H1 (cell line): ENCODE data around the gene ACSL6. TPM values are rescaled to one million over a fixed set of nuclear protein-coding genes. Genes with fewer than 3 reads are reported as not detected.

Source experiments
- CTCF ChIA-PET: fragments of 300-600 bp; sonication (Branson Sonifier 250); formaldehyde crosslinking; loops from one replicate; lab custom pipeline; 2021; ENCODE audit not compliant: partially characterized antibody; lab: Charles Lee
- POLR2A ChIA-PET: fragments of 300-600 bp; sonication (Branson Sonifier 250); formaldehyde crosslinking; loops from one replicate; lab custom pipeline; 2021; ENCODE audit warnings: inconsistent platforms; ENCODE audit not compliant: partially characterized antibody; lab: Charles Lee
- DNase-seq, 2 experiments: peaks; one replicate each; pipeline versions ENCODE4 v3.0.0 to v3.0.0-alpha.2; 2010 to 2022; ENCODE audit warnings: low spot score in 2 of 2, low read depth in 1 of 2, mixed read lengths in 1 of 2
- FAIRE-seq: peaks from 2 replicates; lab custom pipeline; 2011; peaks lifted over from hg19 to GRCh38; lab: Jason Lieb, UNC
- H2AFZ ChIP-seq: 2 replicates; pipeline ENCODE4 v1.8.1; 2012; ENCODE audit warnings: low read length, inconsistent platforms
- H2AK5ac ChIP-seq: 2 replicates; pipeline ENCODE4 v1.6.1; 2013; ENCODE audit warnings: low read depth, low read length
- H2BK120ac ChIP-seq: replicated peaks from 2 replicates; pipeline ENCODE3; 2013; ENCODE audit warnings: low read depth, low read length, inconsistent platforms
- H2BK12ac ChIP-seq: 2 replicates; pipeline ENCODE4 v1.6.1; 2013; ENCODE audit warnings: low read depth, low read length
- H2BK15ac ChIP-seq: 2 replicates; pipeline ENCODE4 v1.6.1; 2013; ENCODE audit warnings: low read length
- H2BK20ac ChIP-seq: 2 replicates; pipeline ENCODE4 v1.6.1; 2013; ENCODE audit warnings: low read length
- H2BK5ac ChIP-seq: 2 replicates; pipeline ENCODE4 v1.6.1; 2013; ENCODE audit warnings: low read depth, low read length
- H3K14ac ChIP-seq: 2 replicates; pipeline ENCODE4 v1.6.1; 2013; ENCODE audit warnings: inconsistent platforms; ENCODE audit not compliant: insufficient read length
- H3K18ac ChIP-seq: 2 replicates; pipeline ENCODE4 v1.6.1; 2013; ENCODE audit warnings: low read length; ENCODE audit errors: extremely low read depth
- H3K23ac ChIP-seq: 2 replicates; pipeline ENCODE4 v1.6.1; 2013; ENCODE audit warnings: inconsistent platforms; ENCODE audit not compliant: insufficient read length
- H3K23me2 ChIP-seq: 2 replicates; pipeline ENCODE4 v1.6.1; 2013; ENCODE audit warnings: low read depth, low read length
- H3K27ac ChIP-seq: 2 replicates; pipeline ENCODE4 v1.6.1; 2011; ENCODE audit warnings: low read depth, low read length, inconsistent platforms
- H3K27me3 ChIP-seq, 4 experiments: replicated peaks in 1 of 4; 1 replicate in 1 of 4; 2 replicates in 3 of 4; pipeline versions ENCODE4 v1.6.1 to v1.8.1; 2011 to 2013; ENCODE audit warnings: low read length in 3 of 4, mild to moderate bottlenecking in 3 of 4, inconsistent platforms in 2 of 4, mixed read lengths in 2 of 4, moderate library complexity in 1 of 4; ENCODE audit not compliant: control insufficient read depth in 3 of 4, insufficient read depth in 3 of 4; ENCODE audit errors: extremely low read depth in 1 of 4
- H3K36me3 ChIP-seq, 4 experiments: 2 replicates each; pipeline versions ENCODE4 v1.6.1 to v1.8.1; 2011 to 2013; ENCODE audit warnings: mild to moderate bottlenecking in 4 of 4, low read length in 3 of 4, moderate library complexity in 2 of 4, control low read depth in 1 of 4, inconsistent platforms in 1 of 4; ENCODE audit not compliant: insufficient read depth in 4 of 4, control insufficient read depth in 2 of 4
- H3K4ac ChIP-seq: replicated peaks from 2 replicates; pipeline ENCODE3; 2013; ENCODE audit warnings: low read length, low read depth, mixed read lengths, inconsistent platforms; ENCODE audit not compliant: insufficient read length
- H3K4me1 ChIP-seq, 4 experiments: replicated peaks in 1 of 4; 1 replicate in 1 of 4; 2 replicates in 3 of 4; pipeline versions ENCODE4 v1.6.1 to v1.8.1; 2011 to 2013; ENCODE audit warnings: low read length in 3 of 4, inconsistent platforms in 2 of 4, mixed read lengths in 1 of 4; ENCODE audit not compliant: insufficient read depth in 4 of 4, control insufficient read depth in 3 of 4
- H3K4me2 ChIP-seq, 2 experiments: 2 replicates each; pipeline versions ENCODE4 v1.6.1 to v1.8.1; 2011 to 2013; ENCODE audit warnings: low read depth in 2 of 2, low read length in 2 of 2, control low read depth in 1 of 2, inconsistent platforms in 1 of 2, mild to moderate bottlenecking in 1 of 2; ENCODE audit not compliant: insufficient read depth in 1 of 2
- H3K4me3 ChIP-seq, 4 experiments: fragments of 200-600, 300-600 bp in 1 of 4; sonication (generic), shearing (Covaris generic), sonication (Bioruptor Twin) in 1 of 4; 2 replicates each; pipeline versions ENCODE4 v1.5.1 to v1.8.1; 2011 to 2016; ENCODE audit warnings: low read length in 4 of 4, low read depth in 3 of 4, control low read depth in 2 of 4, inconsistent platforms in 2 of 4, mild to moderate bottlenecking in 2 of 4, mixed read lengths in 1 of 4, moderate library complexity in 1 of 4; ENCODE audit not compliant: insufficient read depth in 2 of 4; ENCODE audit errors: extremely low read depth in 1 of 4
- H3K56ac ChIP-seq: replicated peaks from 2 replicates; pipeline ENCODE3; 2013; ENCODE audit warnings: low read depth, mild to moderate bottlenecking, mixed read lengths, low read length, inconsistent platforms; ENCODE audit not compliant: insufficient read length
- H3K79me1 ChIP-seq: 2 replicates; pipeline ENCODE4 v1.6.1; 2013; ENCODE audit warnings: low read depth, low read length, control low read depth
- H3K79me2 ChIP-seq, 2 experiments: 2 replicates each; pipeline versions ENCODE4 v1.6.1 to v1.8.1; 2012 to 2013; ENCODE audit warnings: low read length in 2 of 2, mild to moderate bottlenecking in 2 of 2, inconsistent platforms in 1 of 2; ENCODE audit not compliant: insufficient read depth in 2 of 2, control insufficient read depth in 1 of 2
- H3K9ac ChIP-seq, 4 experiments: replicated peaks in 1 of 4; 1 replicate in 1 of 4; 2 replicates in 3 of 4; pipeline versions ENCODE4 v1.6.1 to v1.8.1; 2011 to 2013; ENCODE audit warnings: low read depth in 3 of 4, low read length in 3 of 4, control low read depth in 2 of 4, mild to moderate bottlenecking in 2 of 4, moderate library complexity in 2 of 4, inconsistent platforms in 1 of 4; ENCODE audit errors: extremely low read depth in 1 of 4
- H3K9me3 ChIP-seq, 2 experiments: 2 replicates each; pipeline versions ENCODE4 v1.6.1 to v1.8.1; 2012 to 2013; ENCODE audit warnings: mild to moderate bottlenecking in 2 of 2, moderate library complexity in 2 of 2, control low read depth in 1 of 2, inconsistent platforms in 1 of 2, low read depth in 1 of 2, low read length in 1 of 2, mixed read lengths in 1 of 2; ENCODE audit not compliant: insufficient read depth in 2 of 2
- H4K20me1 ChIP-seq, 2 experiments: replicated peaks in 1 of 2; 2 replicates each; pipeline versions ENCODE3 to v1.8.1; 2011 to 2013; ENCODE audit warnings: inconsistent platforms in 2 of 2, low read length in 2 of 2, mild to moderate bottlenecking in 1 of 2; ENCODE audit not compliant: insufficient read depth in 2 of 2, control insufficient read depth in 1 of 2
- H4K5ac ChIP-seq: 2 replicates; pipeline ENCODE4 v1.6.1; 2013; ENCODE audit warnings: low read length, low read depth, mixed read lengths, inconsistent platforms; ENCODE audit not compliant: insufficient read length
- H4K8ac ChIP-seq: 2 replicates; pipeline ENCODE4 v1.8.0; 2013; ENCODE audit warnings: mild to moderate bottlenecking, moderate library complexity, low read length, inconsistent platforms; ENCODE audit not compliant: insufficient read depth; ENCODE audit errors: extremely low read depth
- H4K91ac ChIP-seq: replicated peaks from 2 replicates; pipeline ENCODE3; 2013; ENCODE audit warnings: low read length, mixed read lengths, inconsistent platforms; ENCODE audit not compliant: insufficient read length
- CBX5 ChIP-seq: fragments of 300-800, 300-1000 bp; sonication (generic); IDR thresholded peaks from 2 replicates; pipeline ENCODE4 v1.7.1; 2016; ENCODE audit warnings: antibody characterized with exemption, low read length, low read depth
- SP4 ChIP-seq: IDR thresholded peaks from 2 replicates; pipeline ENCODE4 v1.6.1; 2012; ENCODE audit warnings: low read length, inconsistent platforms
- TAF1 ChIP-seq: IDR thresholded peaks from 2 replicates; pipeline ENCODE4 v1.6.1; 2011; ENCODE audit warnings: mild to moderate bottlenecking, low read depth, low read length
- TAF7 ChIP-seq: optimal IDR thresholded peaks from 2 replicates; pipeline ENCODE3; 2011; ENCODE audit warnings: low read depth, mild to moderate bottlenecking, inconsistent platforms, low read length, moderate library complexity, borderline replicate concordance
- WGBS, 2 experiments: shearing (Covaris generic) in 1 of 2; methylation state at CpG; one replicate each; pipeline versions ENCODE4 v1.1.6 to v1.1.7; 2013 to 2015; ENCODE audit warnings: low lambda C conversion rate in 2 of 2, mixed read lengths in 2 of 2, inconsistent platforms in 1 of 2, low coverage in 1 of 2, missing lambda C conversion rate in 1 of 2; ENCODE audit not compliant: insufficient replicate concordance in 2 of 2, insufficient coverage in 1 of 2, insufficient read length in 1 of 2; ENCODE audit errors: extremely low coverage in 1 of 2, missing lambda C conversion rate in 1 of 2; 5-methylcytosine and 5-hydroxymethylcytosine counted together
- polyA plus RNA-seq, 7 experiments: library from polyadenylated mRNA; depleted of rRNA in 3 of 7; stranded (reverse) in 5 of 7; unstranded in 2 of 7; fragments of >200 nt in 5 of 7; fragments of 200-250 nt in 2 of 7; gene quantifications; 1 replicate in 5 of 7; 2 replicates in 1 of 7; 4 replicates in 1 of 7; pipeline versions ENCODE4 v1.2.1 to v1.2.3, GENCODE V29; 2011 to 2013; ENCODE audit warnings: missing spikeins in 2 of 7, mixed read lengths in 2 of 7
- total RNA-seq: library from RNA; stranded (reverse); fragmentation: NEBNext Ultra II Directional; extraction: Animal tissue kit (Norgen Biotek cat#: 25700); gene quantifications from 2 replicates; pipeline ENCODE4 v1.2.1, GENCODE V29; 2021

ACSL6 gene
- total and polyA plus RNA-seq, 2 of the 8 experiments (the other 6 are each of a cell fraction or from before 2014, with no cell fraction given) = 2.3 to 2.4 TPM

- Histone ChIP-seq H4K5ac (no peak overlapping the region), H4K20me1 (no peaks in the 10 kb centered on the region), H3K4me2 (no peak overlapping the region), H3K9ac (no peak overlapping the region), H3K27me3 (no peaks in the 10 kb centered on the region), H3K36me3 (no peaks in the 10 kb centered on the region), H2BK120ac (no peak overlapping the region), H3K23me2 (no peaks in the 10 kb centered on the region), H2BK12ac (no peak overlapping the region), H2AFZ (no peak overlapping the region), H3K23ac (no peak overlapping the region), H3K4ac (no peak overlapping the region), H2AK5ac (no peak overlapping the region), H3K4me1 (peaks cover 0 to 5% (median 1%) of the 10 kb centered on the region in 4 experiments; a peak in 2 of 7 replicates), H3K56ac (no peak overlapping the region), H3K18ac (no peak overlapping the region), H3K4me3 (no peak overlapping the region), H3K27ac (no peak overlapping the region), H2BK15ac (no peak overlapping the region), H3K14ac (no peak overlapping the region), H3K79me1 (no peaks in the 10 kb centered on the region), H4K8ac (peak overlapping the region; percentile 14; the same call in 1 of the 2 replicates), H3K79me2 (no peaks in the 10 kb centered on the region), H2BK5ac (no peak overlapping the region), H4K91ac (no peak overlapping the region), H3K9me3 (no peaks in the 10 kb centered on the region), H2BK20ac (no peak overlapping the region)
- DNase-seq = peak in 1 of 2 experiments; percentile 30
- POLR2A ChIA-PET = interaction anchor here (1.1 kb wide), 1 partner anchor 174 kb away, joined by 3 read pairs; no protein-coding TSS in a partner anchor
- WGBS, 2 experiments = 84% methylated on average over 5 of the region's 5 CpGs; no CpG with 5 or more reads in 1 of the 2 experiments
- CTCF ChIA-PET = interaction anchor here (0.8 to 2.5 kb wide), 6 partner anchors 13 to 240 kb away, joined by 3 to 20 read pairs (median 4); no protein-coding TSS in a partner anchor
- FAIRE-seq = no peak
- TF ChIP-seq TAF7 (no peak), CBX5 (no peak), SP4 (no peak), TAF1 (no peak)
Observed at GRCh38 chr5:132050136-132050535, 38.7 kb upstream of the ACSL6 start.
